Hepatocyte (in vitro differentiated cells): ENCODE data around the gene TIAM1. TPM values are rescaled to one million over a fixed set of nuclear protein-coding genes. Genes with fewer than 3 reads are reported as not detected.

Experiments used
- DNase-seq: peaks from one replicate; pipeline ENCODE4 v3.0.0-alpha.2; 2016; ENCODE audit warnings: low spot score
- H2AFZ ChIP-seq: fragments of 200-600 bp; sonication (generic); 2 replicates; pipeline ENCODE4 v1.6.0; 2016; ENCODE audit warnings: antibody characterized with exemption, mild to moderate bottlenecking
- H3K27ac ChIP-seq: fragments of 200-600 bp; sonication (generic); 2 replicates; pipeline ENCODE4 v1.5.1; 2016; ENCODE audit warnings: mild to moderate bottlenecking
- H3K27me3 ChIP-seq: fragments of 200-600 bp; sonication (generic); 2 replicates; pipeline ENCODE4 v1.6.1; 2016
- H3K36me3 ChIP-seq: fragments of 200-600 bp; sonication (generic); replicated peaks from 2 replicates; pipeline ENCODE4 v1.5.1; 2016; ENCODE audit warnings: low read depth; ENCODE audit not compliant: insufficient read depth
- H3K4me1 ChIP-seq: fragments of 200-600 bp; sonication (generic); 2 replicates; pipeline ENCODE4 v1.5.1; 2016; ENCODE audit warnings: mild to moderate bottlenecking, moderate library complexity; ENCODE audit not compliant: insufficient read depth
- H3K4me2 ChIP-seq: fragments of 200-600 bp; sonication (generic); 2 replicates; pipeline ENCODE4 v1.6.0; 2016
- H3K4me3 ChIP-seq: fragments of 200-600 bp; sonication (generic); 2 replicates; pipeline ENCODE4 v1.5.1; 2016; ENCODE audit warnings: mild to moderate bottlenecking
- H3K79me2 ChIP-seq: fragments of 200-600 bp; sonication (generic); 2 replicates; pipeline ENCODE4 v1.6.0; 2017; ENCODE audit warnings: mild to moderate bottlenecking
- H3K9me2 ChIP-seq: fragments of 200-600 bp; sonication (generic); replicated peaks from 2 replicates; pipeline ENCODE4 v1.6.0; 2017; ENCODE audit warnings: mild to moderate bottlenecking; ENCODE audit not compliant: insufficient read depth
- H3K9me3 ChIP-seq: fragments of 200-600 bp; sonication (generic); 2 replicates; pipeline ENCODE4 v1.5.1; 2016; ENCODE audit warnings: low read depth, mild to moderate bottlenecking
- H4K20me1 ChIP-seq: fragments of 200-600 bp; sonication (generic); 2 replicates; pipeline ENCODE4 v1.6.0; 2016; ENCODE audit warnings: mild to moderate bottlenecking; ENCODE audit not compliant: insufficient read depth, poor library complexity, severe bottlenecking
- CTCF ChIP-seq: fragments of 200-600 bp; sonication (generic); IDR thresholded peaks from 2 replicates; pipeline ENCODE4 v1.5.1; 2016; ENCODE audit warnings: antibody characterized with exemption, mild to moderate bottlenecking; ENCODE audit not compliant: poor library complexity
- EZH2 ChIP-seq: fragments of 200-600 bp; sonication (generic); IDR thresholded peaks from 2 replicates; pipeline ENCODE4 v1.6.1; 2016; ENCODE audit warnings: antibody characterized with exemption, mild to moderate bottlenecking, borderline replicate concordance
- EZH2phosphoT487 ChIP-seq: fragments of 200-600 bp; sonication (generic); IDR thresholded peaks from one replicate; pipeline ENCODE4 v1.6.1; 2018; ENCODE audit warnings: antibody characterized with exemption, mild to moderate bottlenecking, low read depth, moderate library complexity; ENCODE audit not compliant: unreplicated experiment, severe bottlenecking
- WGBS: methylation state at CpG from one replicate; pipeline ENCODE4 v1.1.6; 2016; ENCODE audit warnings: low lambda C conversion rate; ENCODE audit errors: missing lambda C conversion rate; 5-methylcytosine and 5-hydroxymethylcytosine counted together
- polyA plus RNA-seq: library from polyadenylated mRNA; unstranded; fragments of >200 nt; fragmentation: Nextera tagmentation; extraction: Ambion mirVana; gene quantifications from 2 replicates; pipeline ENCODE4 v1.2.1, GENCODE V29; 2016
- total RNA-seq: library from RNA; depleted of rRNA; stranded (reverse); fragments of >200 nt; gene quantifications from 2 replicates; pipeline ENCODE4 v1.2.3, GENCODE V29; 2014

The TIAM1 gene
- total and polyA plus RNA-seq, 2 experiments from 2014 or later: 8.8 TPM

- Histone ChIP-seq H2AFZ (no peak overlapping the region), H3K9me3 (no peaks in the 10 kb centered on the region), H3K4me2 (no peak overlapping the region), H3K79me2 (no peaks in the 10 kb centered on the region), H4K20me1 (no peaks in the 10 kb centered on the region), H3K27ac (no peak overlapping the region), H3K9me2 (no peaks in the 10 kb centered on the region), H3K36me3 (no peaks in the 10 kb centered on the region), H3K4me3 (no peak overlapping the region), H3K4me1 (peaks cover 3% of the 10 kb centered on the region), H3K27me3 (no peaks in the 10 kb centered on the region)
- WGBS: 74% methylated on average over 4 of the region's 4 CpGs
- no peak for DNase-seq
- TF ChIP-seq EZH2: no peak
- TF ChIP-seq EZH2phosphoT487: no peak
- TF ChIP-seq CTCF: no peak
Measured at GRCh38 chr21:31110430-31110829, 233.6 kb downstream of the TIAM1 start.

GRCh38 chr21:31107871-31108270 is 236.2 kb downstream of the TIAM1 start:
- Histone ChIP-seq H3K9me2 (no peaks in the 10 kb centered on the region), H3K4me3 (no peak overlapping the region), H3K79me2 (no peaks in the 10 kb centered on the region), H2AFZ (no peak overlapping the region), H3K27me3 (no peaks in the 10 kb centered on the region), H3K36me3 (no peaks in the 10 kb centered on the region), H4K20me1 (no peaks in the 10 kb centered on the region), H3K4me2 (no peak overlapping the region), H3K9me3 (no peaks in the 10 kb centered on the region), H3K4me1 (peaks cover 3% of the 10 kb centered on the region), H3K27ac (no peak overlapping the region)
- WGBS: 97% methylated on average over 1 of the region's 1 CpG
- TF ChIP-seq EZH2 (no peak), EZH2phosphoT487 (no peak), CTCF (no peak)
- DNase-seq: no peak

GRCh38 chr21:31107176-31107785 is 236.8 kb downstream of the TIAM1 start:
- Histone ChIP-seq H2AFZ (no peak overlapping the region), H3K36me3 (no peaks in the 10 kb centered on the region), H3K79me2 (no peaks in the 10 kb centered on the region), H3K9me2 (no peaks in the 10 kb centered on the region), H3K27ac (no peak overlapping the region), H4K20me1 (no peaks in the 10 kb centered on the region), H3K4me2 (no peak overlapping the region), H3K27me3 (no peaks in the 10 kb centered on the region), H3K4me3 (no peak overlapping the region), H3K9me3 (no peaks in the 10 kb centered on the region), H3K4me1 (peaks cover 3% of the 10 kb centered on the region)
- WGBS: 92% methylated on average over 4 of the region's 4 CpGs
- TF ChIP-seq CTCF: no peak
- TF ChIP-seq EZH2phosphoT487: no peak
- DNase-seq: no peak
